NK-92 treated with Interleukin-12 subunit alpha and Interleukin-12 subunit beta, amount 100 ng/mL, for 24 hours (cell line): Measurements from ENCODE around the gene SEPTIN10.
"Not testable (repeated sequence)": the region's sequence is repeated elsewhere in the genome, so short reads cannot be mapped to it uniquely, and the experiment has no call there.

ENCODE experiments used
- DNase-seq: peaks from one replicate; lab custom pipeline; 2025; lab: John Stamatoyannopoulos, UW

Gene SEPTIN10

GRCh38 chr2:109542384-109542783, 71.4 kb downstream of the SEPTIN10 start:
- no peak for DNase-seq

DNA sequence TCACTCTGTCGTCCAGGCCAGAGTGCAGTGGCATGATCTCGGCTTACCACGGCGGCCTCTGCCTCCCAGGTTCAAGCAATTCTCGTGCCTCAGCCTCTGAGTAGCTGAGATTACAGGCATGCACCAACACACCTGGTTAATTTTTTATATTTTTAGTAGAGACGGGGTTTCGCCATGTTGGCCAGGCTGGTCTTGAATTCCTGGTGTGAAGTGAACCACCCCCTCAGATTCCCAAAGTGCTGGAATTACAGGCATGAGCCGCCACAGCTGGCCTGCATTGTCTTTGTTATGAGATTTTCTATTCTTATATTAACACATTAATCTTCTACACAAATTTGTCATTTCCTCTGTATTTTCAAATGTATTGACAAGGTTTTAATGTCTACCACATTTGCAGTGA, 75.2 kb downstream of the SEPTIN10 start:
- DNase-seq, result no peak

DNA sequence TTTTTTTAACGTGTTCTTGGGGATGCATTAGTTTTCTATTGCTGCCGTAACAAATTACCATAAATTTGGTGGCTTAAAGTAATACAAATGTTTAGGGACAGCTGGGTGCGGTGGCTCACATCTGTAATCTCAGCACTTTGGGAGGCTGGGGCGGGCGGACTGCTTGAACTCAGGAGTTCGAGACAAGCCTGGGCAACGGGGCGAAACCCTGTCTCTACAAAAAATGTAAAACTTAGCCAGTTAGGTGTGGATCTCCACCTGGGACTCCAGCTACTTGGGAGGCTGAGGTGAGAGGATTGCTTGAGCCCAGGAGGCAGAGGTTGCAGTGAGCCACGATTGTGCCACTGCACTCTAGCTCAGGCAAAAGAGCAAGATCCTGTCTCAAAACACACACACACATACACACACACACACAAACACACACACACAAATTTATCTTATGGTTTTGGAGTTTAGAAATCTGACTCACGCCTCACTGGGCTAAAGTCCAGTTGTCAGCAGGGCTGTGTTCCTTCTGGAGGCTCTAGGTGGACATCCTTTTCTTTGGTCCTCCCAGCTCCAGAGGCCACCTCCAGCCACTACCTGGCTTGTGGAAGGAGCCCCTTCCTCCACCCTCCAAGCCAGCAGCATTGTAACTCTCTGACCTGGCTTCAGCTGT, 76.1 kb downstream of the SEPTIN10 start:
- DNase-seq, result no peak

DNA sequence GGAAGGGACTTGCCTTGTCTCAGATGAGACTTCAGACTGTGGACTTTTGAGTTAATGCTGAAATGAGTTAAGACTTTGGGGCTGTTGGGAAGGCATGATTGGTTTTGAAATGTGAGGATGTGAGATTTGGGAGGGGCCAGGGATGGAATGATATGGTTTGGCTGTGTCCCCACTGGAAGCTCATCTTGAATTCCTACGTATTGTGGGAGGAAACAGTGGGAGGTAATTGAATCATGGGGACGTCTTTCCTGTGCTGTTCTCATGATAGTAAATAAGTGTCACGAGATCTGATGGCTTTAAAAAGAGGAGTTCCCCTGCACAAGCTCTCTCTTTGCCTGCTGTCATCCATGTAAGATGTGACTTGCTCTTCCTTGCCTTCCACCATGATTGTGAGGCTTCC, 77.2 kb downstream of the SEPTIN10 start:
- not testable (repeated sequence) for DNase-seq

DNA sequence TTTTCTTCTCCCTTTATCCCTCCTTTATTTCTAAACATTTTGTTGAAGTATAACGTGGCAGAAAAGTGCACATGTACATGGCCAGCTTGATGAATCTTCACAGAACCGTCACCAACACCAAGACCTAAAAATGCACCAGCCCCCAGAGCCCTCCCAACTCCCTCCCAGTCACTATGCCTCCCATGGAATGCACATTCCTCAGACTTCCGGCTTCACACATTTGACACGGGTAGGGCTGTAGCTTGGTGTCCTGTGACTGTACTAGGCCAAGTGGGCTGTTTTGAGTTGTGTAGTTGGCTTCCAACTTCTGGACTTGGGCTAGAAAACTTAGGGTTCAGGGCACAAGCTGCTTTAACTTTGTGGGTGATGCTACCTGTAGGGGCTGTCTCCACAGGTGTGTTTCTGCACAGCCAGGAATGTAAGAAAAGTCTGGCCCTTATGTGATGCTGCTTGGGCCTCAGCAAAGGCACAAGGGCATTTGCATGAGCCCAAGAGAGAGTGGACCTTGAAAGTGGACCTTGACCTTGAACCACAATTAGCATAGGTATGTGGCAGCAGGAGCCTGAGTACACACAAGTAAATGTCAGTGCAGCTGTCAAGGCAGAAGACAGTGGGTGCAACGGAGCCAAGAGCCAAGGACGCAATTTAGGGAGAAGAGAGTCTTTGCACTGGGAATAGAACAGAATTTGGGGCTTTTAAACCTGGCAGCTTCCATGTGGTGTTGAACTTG, 78.4 kb downstream of the SEPTIN10 start:
- no peak for DNase-seq

DNA sequence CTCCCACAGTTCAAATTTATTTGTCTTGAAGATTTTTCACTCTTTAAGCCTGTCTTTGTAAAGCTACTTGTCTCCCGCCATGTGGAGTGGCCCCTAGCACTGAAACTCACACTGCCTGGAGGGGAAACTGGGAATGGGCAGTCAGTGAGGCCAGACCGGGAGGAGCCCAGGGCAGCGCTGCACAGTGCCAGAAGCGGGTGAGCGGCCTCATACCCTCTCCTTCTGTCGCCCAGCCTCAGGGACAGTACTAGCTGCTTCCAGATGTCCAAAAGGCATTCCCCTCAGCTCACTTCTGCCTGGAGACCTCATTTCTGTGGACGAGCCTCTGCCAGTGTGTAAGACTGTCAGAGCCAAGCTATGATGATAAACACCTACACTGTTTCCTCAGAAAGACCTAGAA, 79.9 kb downstream of the SEPTIN10 start:
- no peak for DNase-seq

DNA sequence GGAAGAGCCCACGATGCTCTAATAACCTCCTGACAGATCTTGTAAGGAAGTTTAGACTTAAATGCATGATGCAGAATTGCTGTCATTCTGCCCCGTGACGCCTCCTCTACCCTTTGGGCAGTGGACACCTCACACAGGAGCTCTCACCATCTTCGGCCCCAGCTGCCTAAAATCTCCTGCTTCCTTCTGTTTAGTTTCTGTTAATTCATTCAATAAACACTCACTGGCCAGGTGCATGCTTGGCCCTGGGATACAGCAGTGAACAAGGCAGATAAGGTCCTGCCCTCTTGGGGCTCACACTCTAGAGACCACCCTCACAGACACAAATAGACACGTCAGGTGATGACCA, 81.1 kb downstream of the SEPTIN10 start:
- DNase-seq, result no peak

GRCh38 chr2:109531896-109532727, 81.7 kb downstream of the SEPTIN10 start:
- no peak for DNase-seq

GRCh38 chr2:109531221-109531620, 82.5 kb downstream of the SEPTIN10 start:
- DNase-seq, result no peak

- no peak for DNase-seq
Observed at GRCh38 chr2:109530712-109531111, 83.1 kb downstream of the SEPTIN10 start.

GRCh38 chr2:109529532-109530449, 84.0 kb downstream of the SEPTIN10 start:
- DNase-seq, result no peak

GRCh38 chr2:109528811-109529501, 84.8 kb downstream of the SEPTIN10 start:
- DNase-seq, result no peak

DNA sequence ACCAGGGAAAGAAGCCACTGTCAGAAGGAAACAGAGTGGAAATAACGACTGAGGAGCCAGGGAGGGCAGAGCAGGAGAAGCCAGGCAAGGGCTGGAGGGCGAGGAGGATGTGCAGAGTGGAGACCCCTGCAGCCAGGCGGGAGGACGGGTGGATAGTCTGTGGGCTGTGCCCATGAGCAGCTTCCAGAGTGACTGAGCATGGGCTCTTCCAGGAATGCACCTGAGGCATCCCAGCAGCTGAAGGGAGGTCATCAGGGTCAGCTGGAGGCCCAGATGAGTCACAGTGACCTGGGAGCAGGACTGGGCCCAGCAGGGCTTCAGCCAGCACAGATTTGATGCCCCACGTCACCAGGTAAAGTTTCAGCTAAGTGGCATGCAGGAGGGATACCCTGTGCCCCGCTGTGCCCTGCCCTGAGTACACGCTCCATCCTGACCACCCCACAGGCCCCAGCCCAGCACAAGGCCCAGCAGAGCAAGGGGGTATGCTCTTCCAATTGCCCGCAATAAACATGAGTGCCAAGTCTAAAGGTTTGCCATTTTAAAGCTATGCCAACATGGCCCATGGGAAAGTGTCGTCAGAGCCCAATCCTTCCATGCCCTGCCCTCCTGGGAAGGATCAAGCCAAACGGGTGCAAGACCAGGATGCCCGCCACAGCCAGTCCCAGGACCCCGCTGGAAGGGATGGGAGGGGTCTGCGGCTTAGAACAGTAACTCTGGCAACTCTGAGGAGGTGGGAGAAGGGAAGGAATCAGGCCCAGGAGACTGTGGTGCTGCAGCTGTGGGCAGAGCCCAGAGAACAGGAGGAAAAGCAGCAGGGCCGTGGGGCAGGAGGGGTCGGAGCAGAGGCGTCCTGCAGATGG, 85.7 kb downstream of the SEPTIN10 start:
- DNase-seq, result no peak

DNA sequence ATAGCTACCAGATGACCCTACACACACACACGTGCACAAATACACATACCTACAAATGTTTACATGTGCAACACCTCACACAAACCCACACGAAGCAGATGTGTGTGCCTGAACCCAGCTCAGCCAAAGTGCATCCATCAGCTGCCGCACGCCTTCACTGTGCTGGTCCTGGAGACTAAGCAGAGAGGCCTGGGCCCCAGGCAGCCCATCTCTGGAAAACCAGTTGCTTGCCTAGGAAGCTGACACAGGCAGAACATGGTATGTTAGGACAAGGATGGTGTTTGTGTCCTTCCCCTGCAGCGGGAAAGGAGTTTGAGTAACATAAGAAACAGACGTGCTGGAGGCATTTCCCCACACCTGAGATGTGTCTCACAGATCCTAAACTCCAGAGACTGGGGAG, 86.7 kb downstream of the SEPTIN10 start:
- DNase-seq, result no peak

DNA sequence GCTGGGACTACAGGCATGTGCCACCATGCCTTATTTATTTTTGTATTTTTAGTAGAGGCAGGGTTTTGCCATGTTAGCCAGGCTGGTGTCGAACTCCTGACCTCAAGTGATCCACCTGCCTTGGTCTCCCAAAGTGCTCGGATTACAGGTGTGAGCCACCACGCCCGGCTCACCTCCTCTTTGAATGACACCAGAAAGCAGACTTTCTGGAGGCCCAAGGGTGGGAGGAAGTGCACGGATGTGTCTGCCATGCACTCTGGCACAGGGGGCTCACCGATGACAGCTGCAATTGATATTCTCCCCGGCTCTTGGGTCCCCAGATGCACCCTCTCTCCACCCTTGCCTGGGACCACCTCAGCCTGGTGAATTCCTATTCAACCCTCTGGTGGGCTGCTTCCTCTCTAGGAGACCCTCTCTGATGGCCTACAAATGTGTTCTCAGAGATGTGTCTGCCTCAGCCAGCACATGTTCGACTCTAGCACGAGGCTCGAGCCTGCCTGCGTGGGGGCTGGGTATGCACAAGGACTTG, 87.3 kb downstream of the SEPTIN10 start:
- DNase-seq, result no peak

- no peak for DNase-seq
Observed at GRCh38 chr2:109525836-109526235, 87.9 kb downstream of the SEPTIN10 start.

- DNase-seq, result no peak
Observed at GRCh38 chr2:109523536-109524361, 90.0 kb downstream of the SEPTIN10 start.

- no peak for DNase-seq
Observed at GRCh38 chr2:109523121-109523520, 90.6 kb downstream of the SEPTIN10 start.

- DNase-seq, result no peak
Observed at GRCh38 chr2:109522063-109522374, 91.7 kb downstream of the SEPTIN10 start.
